IPS-20b (cell line): ENCODE results near the gene FMN2.

Source experiments
- H3K27ac ChIP-seq: one replicate; pipeline ENCODE4 v1.5.1; 2013; ENCODE audit warnings: low read length
- H3K27me3 ChIP-seq: 2 replicates; pipeline ENCODE4 v1.6.1; 2013; ENCODE audit warnings: mild to moderate bottlenecking, low read length, inconsistent platforms; ENCODE audit not compliant: insufficient read depth
- H3K36me3 ChIP-seq: 2 replicates; pipeline ENCODE4 v1.6.1; 2013; ENCODE audit warnings: low read depth, mild to moderate bottlenecking, inconsistent platforms, low read length, moderate library complexity; ENCODE audit not compliant: insufficient read depth
- H3K4me1 ChIP-seq: 2 replicates; pipeline ENCODE4 v1.6.1; 2013; ENCODE audit warnings: mild to moderate bottlenecking, control low read depth, inconsistent platforms, low read length, moderate library complexity; ENCODE audit not compliant: insufficient read depth
- H3K4me3 ChIP-seq: 2 replicates; pipeline ENCODE4 v1.5.1; 2013; ENCODE audit warnings: mild to moderate bottlenecking, low read length, inconsistent platforms
- H3K9ac ChIP-seq: 2 replicates; pipeline ENCODE4 v1.6.1; 2013; ENCODE audit warnings: low read depth, mild to moderate bottlenecking, inconsistent platforms, low read length, moderate library complexity
- H3K9me3 ChIP-seq: 2 replicates; pipeline ENCODE4 v1.6.1; 2013; ENCODE audit warnings: mild to moderate bottlenecking, low read depth, low read length, inconsistent platforms; ENCODE audit not compliant: insufficient read depth

FMN2 gene

DNA sequence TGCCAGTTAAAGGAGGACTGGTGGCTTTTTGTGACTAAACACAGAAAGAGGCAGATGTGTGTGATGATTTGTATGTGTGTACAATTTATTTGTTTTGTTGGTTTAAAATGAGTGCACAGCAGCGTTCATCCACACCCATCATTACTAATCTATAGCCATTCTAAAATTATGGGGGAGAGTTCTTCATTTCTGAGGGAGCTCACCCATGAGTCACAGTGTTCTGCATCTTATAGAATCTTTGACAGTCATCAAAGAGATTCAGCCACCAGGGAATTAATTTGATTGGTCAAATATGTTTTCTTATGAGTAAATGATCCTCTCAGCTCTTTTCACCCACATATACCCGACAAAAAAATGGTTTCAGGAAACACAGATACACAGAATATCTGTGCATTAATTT, 372.4 kb downstream of the FMN2 start:
- Histone ChIP-seq H3K27ac (no peak overlapping the region), H3K27me3 (no peaks in the 10 kb centered on the region), H3K36me3 (no peaks in the 10 kb centered on the region), H3K4me3 (no peak overlapping the region), H3K9me3 (no peaks in the 10 kb centered on the region), H3K9ac (no peak overlapping the region), H3K4me1 (peaks cover 3% of the 10 kb centered on the region; the same call in 1 of the 2 replicates)

- peaks cover 3% of the 10 kb centered on the region; the same call in 1 of the 2 replicates for H3K4me1 ChIP-seq
- no peak overlapping the region for H3K27ac ChIP-seq
- no peak overlapping the region for H3K4me3 ChIP-seq
- no peaks in the 10 kb centered on the region for H3K27me3 ChIP-seq
- H3K36me3 ChIP-seq = no peaks in the 10 kb centered on the region
- no peak overlapping the region for H3K9ac ChIP-seq
- no peaks in the 10 kb centered on the region for H3K9me3 ChIP-seq
These were observed 373.9 kb downstream of the FMN2 start for GRCh38 chr1:240465531-240465940.

DNA sequence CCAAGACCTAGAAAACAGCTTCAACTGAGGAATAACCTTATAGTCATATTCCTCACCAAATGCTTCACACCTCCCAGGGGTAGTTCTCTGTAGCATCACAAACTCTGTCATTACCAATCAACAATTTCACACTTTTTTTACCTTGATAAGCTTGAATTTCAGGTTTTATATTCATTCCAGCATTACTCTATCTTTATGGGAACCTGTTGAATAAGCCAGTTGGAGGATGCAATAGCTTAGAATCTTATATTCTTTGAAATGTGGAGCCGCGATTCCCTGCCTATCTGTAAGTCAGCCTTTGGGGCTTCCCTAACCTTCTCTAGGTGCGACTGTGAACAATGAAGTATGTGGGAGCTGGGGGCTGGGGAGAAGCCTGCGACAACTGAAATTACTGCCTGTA, 374.8 kb downstream of the FMN2 start:
- Histone ChIP-seq H3K9me3 (no peaks in the 10 kb centered on the region), H3K27me3 (no peaks in the 10 kb centered on the region), H3K36me3 (no peaks in the 10 kb centered on the region), H3K9ac (no peak overlapping the region), H3K4me1 (peaks cover 3% of the 10 kb centered on the region; the same call in 1 of the 2 replicates), H3K4me3 (no peak overlapping the region), H3K27ac (no peak overlapping the region)

- peaks cover 3% of the 10 kb centered on the region; the same call in 1 of the 2 replicates for H3K4me1 ChIP-seq
- H3K27me3 ChIP-seq = no peaks in the 10 kb centered on the region
- H3K4me3 ChIP-seq = no peak overlapping the region
- no peaks in the 10 kb centered on the region for H3K9me3 ChIP-seq
- H3K36me3 ChIP-seq = no peaks in the 10 kb centered on the region
- no peak overlapping the region for H3K27ac ChIP-seq
- H3K9ac ChIP-seq = no peak overlapping the region
These were observed 376.2 kb downstream of the FMN2 start for GRCh38 chr1:240467895-240468294.

- H3K9ac ChIP-seq = no peak overlapping the region
- H3K4me3 ChIP-seq = no peak overlapping the region
- H3K27me3 ChIP-seq = no peaks in the 10 kb centered on the region
- peaks cover 3% of the 10 kb centered on the region; the same call in 1 of the 2 replicates for H3K4me1 ChIP-seq
- H3K9me3 ChIP-seq = no peaks in the 10 kb centered on the region
- no peaks in the 10 kb centered on the region for H3K36me3 ChIP-seq
- H3K27ac ChIP-seq = no peak overlapping the region
These were observed 377.0 kb downstream of the FMN2 start for GRCh38 chr1:240468656-240469055.

DNA sequence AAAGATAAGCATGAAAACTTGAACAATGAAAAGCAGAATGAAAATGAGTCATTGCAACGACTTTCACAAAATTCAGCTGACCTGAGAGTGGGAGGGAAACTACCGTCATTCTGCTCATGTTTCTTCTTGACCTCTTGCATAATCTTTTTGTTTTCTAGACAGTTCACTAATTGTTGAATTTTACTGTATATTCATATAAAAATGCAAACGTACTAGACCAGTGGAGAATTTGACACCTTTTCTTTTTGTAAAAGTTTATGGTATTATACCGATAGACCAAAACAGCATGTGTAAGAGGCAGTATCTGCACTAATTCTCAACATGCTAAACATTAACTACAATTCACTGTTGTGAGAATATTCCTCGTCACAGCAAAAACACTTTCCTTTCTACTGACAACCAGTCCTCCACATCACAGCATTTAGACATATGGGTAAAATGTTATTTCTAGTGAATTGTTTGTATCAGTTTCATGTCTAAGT, 382.5 kb downstream of the FMN2 start:
- no peak overlapping the region for H3K9ac ChIP-seq
- H3K27me3 ChIP-seq = no peaks in the 10 kb centered on the region
- H3K4me3 ChIP-seq = no peak overlapping the region
- H3K27ac ChIP-seq = no peak overlapping the region
- no peaks in the 10 kb centered on the region for H3K36me3 ChIP-seq
- H3K4me1 ChIP-seq = no peaks in the 10 kb centered on the region
- H3K9me3 ChIP-seq = no peaks in the 10 kb centered on the region

DNA sequence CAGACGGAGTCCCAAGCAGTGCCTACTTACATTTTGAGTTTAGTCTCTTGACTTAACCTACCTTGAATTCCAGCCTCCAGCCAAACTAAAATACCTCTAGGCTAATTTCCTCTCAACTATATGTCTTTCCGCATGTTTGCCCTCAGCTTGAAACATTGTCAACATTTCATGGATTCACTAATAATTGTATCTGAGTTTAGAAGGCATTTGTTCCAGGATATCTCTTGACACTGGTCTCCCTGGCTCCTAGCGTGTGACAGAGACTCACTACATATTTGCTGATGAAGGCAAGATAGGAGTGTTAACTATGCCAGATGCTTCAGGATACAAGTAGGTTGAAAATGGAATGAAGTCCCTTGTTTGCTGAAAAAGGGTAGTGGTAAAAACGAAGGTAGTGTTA, 384.1 kb downstream of the FMN2 start:
- Histone ChIP-seq H3K4me3 (no peak overlapping the region), H3K27ac (no peak overlapping the region), H3K27me3 (no peaks in the 10 kb centered on the region), H3K36me3 (no peaks in the 10 kb centered on the region), H3K9ac (no peak overlapping the region), H3K9me3 (no peaks in the 10 kb centered on the region), H3K4me1 (no peaks in the 10 kb centered on the region)

DNA sequence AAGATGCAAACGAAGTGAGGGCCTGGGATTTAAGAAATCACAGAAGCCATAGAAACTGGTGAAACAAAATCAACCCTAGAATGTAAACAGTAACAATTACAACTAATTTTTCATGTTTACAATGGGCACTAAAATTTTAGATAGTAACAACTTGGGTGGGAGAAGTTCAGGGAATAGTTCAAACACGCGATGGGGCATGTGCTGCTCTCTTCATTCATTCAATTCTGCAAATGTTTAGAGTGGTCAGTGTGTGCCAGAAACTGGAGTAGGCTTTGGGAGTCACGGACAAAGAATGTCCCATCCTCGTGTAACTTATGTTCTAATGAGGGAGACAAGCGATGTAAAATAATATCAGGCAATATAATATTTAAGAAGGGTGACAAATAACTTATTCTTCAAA, 386.9 kb downstream of the FMN2 start:
- Histone ChIP-seq H3K9ac (no peak overlapping the region), H3K27ac (no peak overlapping the region), H3K27me3 (no peaks in the 10 kb centered on the region), H3K9me3 (no peaks in the 10 kb centered on the region), H3K4me3 (no peak overlapping the region), H3K4me1 (no peaks in the 10 kb centered on the region), H3K36me3 (no peaks in the 10 kb centered on the region)

- no peaks in the 10 kb centered on the region for H3K36me3 ChIP-seq
- no peak overlapping the region for H3K4me3 ChIP-seq
- H3K27me3 ChIP-seq = no peaks in the 10 kb centered on the region
- H3K9ac ChIP-seq = no peak overlapping the region; the same call in 1 of the 2 replicates
- no peaks in the 10 kb centered on the region for H3K4me1 ChIP-seq
- no peaks in the 10 kb centered on the region for H3K9me3 ChIP-seq
- no peak overlapping the region for H3K27ac ChIP-seq
These were observed 393.2 kb downstream of the FMN2 start for GRCh38 chr1:240484804-240485443.

DNA sequence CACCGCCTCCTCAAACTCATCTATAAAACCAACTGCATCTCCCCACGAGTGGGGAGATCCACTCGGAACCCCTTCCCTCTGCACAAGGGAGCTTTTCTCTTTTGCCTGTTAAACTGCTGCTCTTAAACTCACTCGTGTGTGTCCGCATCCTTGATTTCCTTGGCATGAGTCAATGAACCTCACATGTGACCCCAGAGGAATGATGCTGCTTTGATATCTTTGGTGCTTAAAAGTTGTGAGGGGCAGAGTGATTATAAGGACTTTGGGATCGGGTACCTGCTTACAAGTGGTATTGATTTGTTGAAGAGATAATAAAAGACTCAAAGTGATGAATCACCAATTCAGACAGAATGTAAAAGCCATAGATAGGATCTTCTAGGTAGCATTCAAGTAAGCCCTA, 394.9 kb downstream of the FMN2 start:
- Histone ChIP-seq H3K36me3 (no peaks in the 10 kb centered on the region), H3K27me3 (peaks cover 9% of the 10 kb centered on the region; the same call in 1 of the 2 replicates), H3K9ac (no peak overlapping the region), H3K27ac (no peak overlapping the region), H3K9me3 (no peaks in the 10 kb centered on the region), H3K4me3 (no peak overlapping the region), H3K4me1 (peaks cover 10% of the 10 kb centered on the region)

DNA sequence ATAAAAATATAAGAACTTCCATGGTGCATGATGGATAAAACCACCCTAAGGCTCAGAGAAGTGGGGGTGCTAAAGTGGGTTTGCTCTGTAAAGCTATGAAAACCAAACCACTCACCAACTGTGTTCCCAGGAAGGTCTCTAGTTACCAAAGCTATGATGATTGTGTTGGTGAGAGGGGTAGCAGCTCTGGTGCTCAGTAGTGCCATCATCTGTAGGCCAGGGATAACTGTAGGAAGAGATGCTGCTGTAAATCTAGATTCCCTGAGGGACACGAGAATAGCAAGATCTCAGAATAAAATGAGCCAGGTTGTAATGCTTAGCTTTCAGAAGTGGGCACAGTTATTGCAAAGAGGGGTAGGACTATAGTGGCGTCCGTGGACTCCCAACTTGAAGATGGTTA, 395.8 kb downstream of the FMN2 start:
- Histone ChIP-seq H3K27me3 (peaks cover 9% of the 10 kb centered on the region; the same call in 1 of the 2 replicates), H3K36me3 (no peaks in the 10 kb centered on the region), H3K9ac (no peak overlapping the region), H3K9me3 (no peaks in the 10 kb centered on the region), H3K27ac (no peak overlapping the region), H3K4me1 (peaks cover 10% of the 10 kb centered on the region), H3K4me3 (no peak overlapping the region)

DNA sequence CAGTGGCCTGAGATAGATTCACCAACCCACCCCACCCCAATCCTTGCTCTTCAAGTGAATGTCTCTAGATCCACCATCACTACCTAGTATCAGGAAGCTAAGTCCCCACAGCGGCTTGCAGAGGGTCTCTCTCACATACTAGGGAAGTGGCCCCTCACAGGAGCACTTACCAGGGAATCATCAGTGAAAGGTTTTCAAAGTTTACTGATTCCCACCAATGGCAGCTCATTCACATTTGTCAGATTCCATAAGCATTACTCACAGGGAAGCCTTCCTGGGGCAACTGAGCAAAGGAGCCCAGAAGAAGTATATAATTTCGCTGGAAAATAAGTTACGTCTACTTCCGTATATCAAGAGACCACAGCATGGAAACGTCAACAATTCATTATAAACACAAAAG, 399.5 kb downstream of the FMN2 start:
- Histone ChIP-seq H3K36me3 (no peaks in the 10 kb centered on the region), H3K9ac (no peak overlapping the region)

More for the DNA sequence above, 399.5 kb downstream of the FMN2 start:
- Histone ChIP-seq H3K9me3 (no peaks in the 10 kb centered on the region), H3K27me3 (peaks cover 9% of the 10 kb centered on the region; the same call in 1 of the 2 replicates), H3K27ac (no peak overlapping the region), H3K4me1 (peaks cover 10% of the 10 kb centered on the region), H3K4me3 (no peak overlapping the region)
